ENCODE measurements around the gene ZNF845.
A peak's percentile ranks its signal among the peaks of the same experiment; 100 is the strongest.
"Not testable (repeated sequence)": the region's sequence is repeated elsewhere in the genome, so short reads cannot be mapped to it uniquely, and the experiment has no call there.

Gene ZNF845

DNA sequence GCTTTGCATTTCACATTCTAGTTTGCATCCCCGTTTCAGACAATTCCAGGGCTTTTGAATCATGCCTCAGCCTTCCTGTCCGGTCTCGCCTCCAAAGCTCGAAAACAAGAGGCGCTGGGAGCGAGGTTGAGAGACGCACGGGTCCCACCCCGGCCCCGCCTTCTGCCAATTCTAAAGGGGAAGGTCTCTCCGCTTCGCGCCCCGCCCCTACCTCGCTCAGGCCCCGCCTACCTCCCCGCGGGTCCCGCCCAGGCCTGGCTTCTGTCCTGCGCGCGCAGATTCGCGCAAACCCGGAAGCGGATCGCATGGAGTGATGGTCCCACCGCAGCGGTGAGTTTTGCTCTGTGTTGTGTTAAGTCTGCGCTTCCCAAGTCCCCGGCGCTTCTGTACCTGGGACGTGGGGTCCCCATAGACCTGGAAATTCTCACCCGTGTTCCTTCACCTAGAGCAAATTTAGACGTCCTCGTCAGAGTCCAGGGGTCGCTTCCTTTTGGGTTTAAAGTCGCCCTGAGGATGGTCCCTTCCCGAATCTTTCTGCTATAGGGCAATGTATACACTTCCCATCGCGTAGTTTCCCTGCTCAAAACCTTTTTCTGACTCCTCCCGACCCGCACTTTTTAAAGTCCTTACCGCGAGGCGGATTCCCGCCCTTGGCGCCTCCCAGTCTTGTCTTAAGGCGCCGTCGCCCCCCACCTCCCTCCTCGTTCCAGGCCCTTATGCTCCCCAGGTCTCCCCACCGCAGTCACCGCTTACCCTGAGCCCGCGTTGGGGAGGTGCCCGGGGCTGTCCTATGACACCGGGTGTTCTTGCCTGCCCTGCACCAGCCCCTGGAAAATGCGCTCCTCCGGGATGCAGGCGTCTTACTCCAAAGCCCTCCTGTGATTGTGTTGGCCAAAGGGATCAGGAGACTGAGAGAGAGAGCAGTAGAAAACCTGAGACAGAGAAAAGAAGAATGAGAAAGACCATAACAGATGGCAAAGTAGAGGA lies at the start of gene ZNF845:
Gene ZNF845 (plus strand): TSS at position 287 of the 987 bp plus-strand sequence. CDS start 7,559 bp downstream, outside the sequence.
- peak; percentile 87 for DNase-seq (ENCODE audit: low spot score)
- TF ChIP-seq, protein P1, sequence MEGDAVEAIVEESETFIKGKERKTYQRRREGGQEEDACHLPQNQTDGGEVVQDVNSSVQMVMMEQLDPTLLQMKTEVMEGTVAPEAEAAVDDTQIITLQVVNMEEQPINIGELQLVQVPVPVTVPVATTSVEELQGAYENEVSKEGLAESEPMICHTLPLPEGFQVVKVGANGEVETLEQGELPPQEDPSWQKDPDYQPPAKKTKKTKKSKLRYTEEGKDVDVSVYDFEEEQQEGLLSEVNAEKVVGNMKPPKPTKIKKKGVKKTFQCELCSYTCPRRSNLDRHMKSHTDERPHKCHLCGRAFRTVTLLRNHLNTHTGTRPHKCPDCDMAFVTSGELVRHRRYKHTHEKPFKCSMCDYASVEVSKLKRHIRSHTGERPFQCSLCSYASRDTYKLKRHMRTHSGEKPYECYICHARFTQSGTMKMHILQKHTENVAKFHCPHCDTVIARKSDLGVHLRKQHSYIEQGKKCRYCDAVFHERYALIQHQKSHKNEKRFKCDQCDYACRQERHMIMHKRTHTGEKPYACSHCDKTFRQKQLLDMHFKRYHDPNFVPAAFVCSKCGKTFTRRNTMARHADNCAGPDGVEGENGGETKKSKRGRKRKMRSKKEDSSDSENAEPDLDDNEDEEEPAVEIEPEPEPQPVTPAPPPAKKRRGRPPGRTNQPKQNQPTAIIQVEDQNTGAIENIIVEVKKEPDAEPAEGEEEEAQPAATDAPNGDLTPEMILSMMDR (IDR thresholded peaks at IDR 0.05; ENCODE audit: extremely low read depth, missing control alignments), result no peak

DNA sequence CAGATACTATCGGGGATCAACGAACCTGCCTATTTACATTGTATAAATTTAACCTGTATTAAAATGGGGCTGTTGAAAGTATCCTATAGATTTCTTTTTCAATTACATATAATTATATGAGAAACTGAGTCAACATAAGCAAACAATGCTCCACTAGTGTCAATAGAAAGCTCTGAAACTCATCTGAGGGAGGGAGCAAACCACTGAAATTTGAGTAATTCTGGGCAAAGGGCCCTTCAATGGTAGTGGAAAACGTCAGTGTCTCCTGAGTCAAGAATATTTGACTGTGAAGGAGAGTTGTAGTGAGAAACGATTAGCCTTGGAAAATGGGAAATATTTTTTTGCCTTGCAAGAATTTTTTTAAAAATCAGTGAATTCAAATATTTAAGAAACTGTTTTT lies 48.5 kb upstream of the ZNF845 start:
- no peak for DNase-seq (ENCODE audit: low spot score)
- TF ChIP-seq, protein P1 (IDR thresholded peaks at IDR 0.05; ENCODE audit: extremely low read depth, missing control alignments), result no peak

DNA sequence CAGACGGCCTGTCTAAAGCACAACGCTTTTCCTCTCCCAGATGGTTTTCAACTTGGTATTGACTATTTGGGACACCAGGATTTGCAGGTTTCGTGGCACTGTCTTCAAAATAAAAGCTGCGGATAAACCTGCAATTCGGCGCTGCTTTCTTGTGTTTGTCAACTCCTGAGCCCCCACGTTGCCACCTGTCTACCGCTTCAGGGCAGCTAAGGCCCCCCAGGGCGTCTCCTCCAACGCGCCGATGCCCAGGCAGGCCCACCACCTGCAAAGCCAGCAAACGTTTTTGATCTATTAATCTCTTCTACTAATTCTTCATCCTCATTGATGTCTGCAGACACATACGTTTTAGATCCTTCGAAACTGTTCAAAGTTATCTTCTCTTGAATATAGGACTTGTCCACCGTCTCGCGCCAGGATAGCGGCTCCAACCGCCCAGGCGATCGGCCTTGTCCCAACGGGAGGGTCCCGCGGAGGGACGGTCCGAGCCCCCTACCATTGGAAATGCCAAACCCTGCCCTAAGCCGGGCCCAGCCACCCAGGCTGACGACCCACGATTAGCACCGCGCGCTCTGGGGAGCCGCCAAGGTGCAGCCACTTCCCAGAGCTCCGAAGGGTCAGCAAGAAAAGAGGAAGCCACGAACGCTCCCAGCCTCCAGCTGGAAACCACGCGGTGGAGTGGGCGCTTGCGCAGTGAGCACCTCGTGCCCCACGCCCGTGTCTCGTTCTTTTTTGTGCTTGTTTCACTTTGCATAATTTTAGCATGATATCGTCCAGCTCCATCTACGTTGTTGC lies 42.6 kb upstream of the ZNF845 start:
- TF ChIP-seq, protein P1 (IDR thresholded peaks at IDR 0.05; ENCODE audit: extremely low read depth, missing control alignments), result no peak
- no peak for DNase-seq (ENCODE audit: low spot score)

DNA sequence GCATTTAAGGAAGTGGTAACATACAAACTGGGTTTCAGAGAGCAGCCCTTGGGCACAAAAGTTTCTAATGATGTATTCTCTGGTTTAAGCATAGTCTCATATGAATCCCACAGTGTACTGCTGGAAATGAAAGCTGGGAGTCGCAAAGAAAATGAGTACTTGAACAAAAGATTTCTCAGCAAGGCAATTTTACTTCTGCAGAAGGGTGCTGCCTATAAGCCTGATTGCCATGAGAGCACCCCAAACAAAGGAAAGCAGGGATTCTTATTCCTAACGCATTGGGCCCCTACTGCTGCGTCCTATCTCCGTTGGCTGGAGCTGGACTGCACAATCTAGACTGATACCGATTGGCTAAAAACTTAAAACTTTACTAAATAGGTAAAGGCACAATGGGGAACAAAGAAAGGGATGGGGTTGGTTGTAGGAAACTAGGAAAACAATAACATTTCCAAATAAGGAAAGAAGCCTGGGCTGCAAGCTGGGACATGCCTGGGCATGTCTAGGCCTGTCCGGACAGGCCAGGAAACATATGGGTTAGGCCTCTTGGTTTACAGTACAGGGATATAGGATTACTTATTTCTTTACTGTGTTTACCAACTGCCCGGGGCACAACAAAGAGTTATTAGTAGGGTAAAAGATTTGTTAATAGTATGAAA lies 38.6 kb upstream of the ZNF845 start:
- no peak for DNase-seq (ENCODE audit: low spot score)
- TF ChIP-seq, protein P1 (IDR thresholded peaks at IDR 0.05; ENCODE audit: extremely low read depth, missing control alignments), result no peak

DNA sequence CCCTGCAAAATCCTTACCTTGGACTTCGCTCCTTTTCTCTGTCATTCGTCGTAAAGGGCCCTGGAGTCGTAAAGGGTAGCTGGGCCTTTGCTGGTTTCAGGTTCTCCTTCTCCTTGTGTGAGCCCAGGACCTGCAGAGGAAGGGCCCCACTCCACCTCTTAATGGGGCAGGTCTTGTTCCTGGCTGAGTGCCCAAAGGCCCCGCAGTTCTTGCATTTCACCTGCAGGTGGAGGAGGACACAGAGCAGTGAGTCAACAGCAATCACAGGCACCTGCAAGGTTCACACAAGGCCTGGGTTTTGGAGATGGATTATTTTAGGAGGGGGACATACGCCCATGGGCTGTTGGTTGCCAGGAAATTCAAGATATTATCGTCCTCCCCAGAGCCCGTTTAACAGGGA lies 32.2 kb upstream of the ZNF845 start:
- DNase-seq (ENCODE audit: low spot score), result not testable (repeated sequence)

DNA sequence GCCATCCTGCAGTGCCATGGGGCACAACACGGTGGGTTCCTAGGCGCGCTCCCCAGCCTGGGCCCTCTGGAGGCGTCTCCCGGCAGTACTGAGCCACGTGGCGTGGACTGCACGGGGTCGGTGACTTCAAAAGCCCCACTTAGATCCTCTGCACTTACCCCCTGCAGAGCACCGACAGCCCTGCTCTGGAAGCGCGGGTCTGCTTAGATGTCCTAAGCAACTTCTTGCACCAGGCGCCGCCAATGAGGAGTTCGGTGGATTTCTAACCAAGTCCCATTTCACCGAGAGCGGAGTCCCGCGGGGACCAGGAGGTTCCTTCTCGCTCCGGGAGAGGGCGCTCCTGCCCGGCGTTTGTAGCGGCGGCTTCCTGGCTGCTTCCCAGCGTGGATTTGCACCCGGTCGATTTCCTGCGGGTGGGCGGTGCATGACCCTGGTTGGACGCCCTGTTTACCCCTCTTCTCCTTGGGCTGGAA lies 25.2 kb upstream of the ZNF845 start:
- TF ChIP-seq, protein P1 (IDR thresholded peaks at IDR 0.05; ENCODE audit: extremely low read depth, missing control alignments), result no peak
- no peak for DNase-seq (ENCODE audit: low spot score)

DNA sequence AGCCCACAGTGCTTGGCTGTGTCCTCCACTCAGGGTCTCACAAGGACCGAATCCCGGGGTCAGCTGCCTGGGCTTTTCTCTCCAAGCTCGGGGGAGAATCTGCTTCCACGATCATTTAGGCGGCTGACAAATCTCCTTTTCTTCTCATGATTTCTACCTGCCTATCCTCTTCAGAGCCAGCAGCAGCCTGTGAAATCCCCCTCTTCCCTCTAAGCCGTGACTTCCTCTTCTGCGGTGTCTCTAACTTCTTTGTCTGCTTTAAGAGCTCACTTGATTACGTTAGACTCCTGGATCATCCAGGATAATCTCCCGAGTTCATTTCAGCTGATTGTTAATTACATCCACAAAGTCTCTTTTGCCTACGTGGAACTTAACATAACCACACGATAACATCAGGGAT lies 22.5 kb upstream of the ZNF845 start:
- TF ChIP-seq, protein P1 (IDR thresholded peaks at IDR 0.05; ENCODE audit: extremely low read depth, missing control alignments), result no peak
- no peak for DNase-seq (ENCODE audit: low spot score)
